ENCODE data around the gene CCDC167. TPM values are rescaled to one million over a fixed set of nuclear protein-coding genes. Genes with fewer than 3 reads are reported as not detected.
A peak's percentile ranks its signal among the peaks of the same experiment; 100 is the strongest.

CCDC167 gene
- total RNA-seq, 1 experiment from 2014 or later = 27.8 TPM

GRCh38 chr6:37548067-37548674 is 48.5 kb upstream of the CCDC167 start:
- Histone ChIP-seq H3K36me3 (ENCODE audit: control insufficient read depth in 1 of 2, insufficient read depth in 2 of 2, low read length in 2 of 2) (no peaks in the 10 kb centered on the region), H3K4me3 (replicated peaks in 1 of 2; ENCODE audit: low read depth in 1 of 2, low read length in 2 of 2) (no peak overlapping the region), H4K20me1 (ENCODE audit: insufficient read depth) (no peaks in the 10 kb centered on the region), H3K4me2 (ENCODE audit: low read length) (peak overlapping the region; percentile 22), H2AFZ (ENCODE audit: low read depth, low read length, poor library complexity, severe bottlenecking) (no peak overlapping the region), H3K27me3 (ENCODE audit: insufficient read depth, low read length) (no peaks in the 10 kb centered on the region), H3K9me2 (ENCODE audit: insufficient read depth) (no peaks in the 10 kb centered on the region), H3K9me3 (ENCODE audit: control insufficient read depth in 1 of 2, insufficient read depth in 1 of 2, low read depth in 1 of 2, low read length in 2 of 2) (no peaks in the 10 kb centered on the region), H3K27ac (ENCODE audit: low read depth, low read length) (no peak overlapping the region), H3K79me2 (ENCODE audit: insufficient read depth, low read length) (no peaks in the 10 kb centered on the region), H3K4me1 (ENCODE audit: control insufficient read depth in 1 of 2, insufficient read depth in 2 of 2, low read length in 2 of 2) (peaks cover 3 to 44% of the 10 kb centered on the region in 2 experiments), H3K9ac (ENCODE audit: low read length) (no peak overlapping the region)
- intact Hi-C loops (cut with micrococcal nuclease) = no loop called here
- DNase-seq (ENCODE audit: low read depth, low spot score) (no peak), ATAC-seq (no peak)
- no TSS peak for BruUV-seq (replicated peaks)
- TF ChIP-seq CTCF (IDR thresholded peaks at IDR 0.05 in 2 of 3, conservative IDR thresholded peaks at IDR 0.05 in 1 of 3; ENCODE audit: borderline replicate concordance in 1 of 3, insufficient read depth in 1 of 3, low read depth in 2 of 3, low read length in 2 of 3) (no peak), YY1 (IDR thresholded peaks at IDR 0.05; ENCODE audit: extremely low read depth, insufficient replicate concordance, low read depth, low read length) (no peak), REST (IDR thresholded peaks at IDR 0.05; ENCODE audit: low read depth) (no peak), ELF1 (IDR thresholded peaks at IDR 0.05; ENCODE audit: borderline replicate concordance, low read depth) (no peak), MAX (IDR thresholded peaks at IDR 0.05) (no peak), FOSL1 (IDR thresholded peaks at IDR 0.05; ENCODE audit: low read depth) (no peak), POLR2A (IDR thresholded peaks at IDR 0.05; ENCODE audit: borderline replicate concordance, extremely low read depth, insufficient read depth, insufficient read length) (no peak), RAD21 (IDR thresholded peaks at IDR 0.05; ENCODE audit: low read depth) (no peak), TCF7L2 (IDR thresholded peaks at IDR 0.05; ENCODE audit: borderline replicate concordance, extremely low read depth, insufficient read depth, insufficient read length) (no peak), POLR2AphosphoS5 (IDR thresholded peaks at IDR 0.05; ENCODE audit: low read depth, low read length) (no peak), SIN3A (IDR thresholded peaks at IDR 0.05; ENCODE audit: low read depth) (no peak), SRF (IDR thresholded peaks at IDR 0.05; ENCODE audit: low read depth) (no peak), ZFX (IDR thresholded peaks at IDR 0.05) (no peak), CEBPB (IDR thresholded peaks at IDR 0.05; ENCODE audit: low read depth) (no peak), ZBTB33 (IDR thresholded peaks at IDR 0.05; ENCODE audit: extremely low read depth, insufficient replicate concordance, low read length) (no peak), EZH2 (IDR thresholded peaks at IDR 0.05) (no peak), JUND (IDR thresholded peaks at IDR 0.05) (no peak), EGR1 (IDR thresholded peaks at IDR 0.05; ENCODE audit: low read depth) (no peak), ZNF274 (IDR thresholded peaks at IDR 0.05; ENCODE audit: low read depth, low read length) (no peak)
- ChIA-PET CTCF (interaction anchor here (1.1 to 1.5 kb wide), 2 partner anchors 10 to 11 kb away, joined by 3 to 6 read pairs; no protein-coding TSS in a partner anchor), RAD21 (ENCODE audit: low non-redundant PET in 1 of 2, low total read pairs in 2 of 2, uncharacterized antibody in 2 of 2, unreplicated experiment in 2 of 2) (no interaction called here), POLR2A (no interaction called here)
